GM08714 (cell line): ENCODE results near the gene EHMT1.
"Not testable (repeated sequence)": the region's sequence is repeated elsewhere in the genome, so short reads cannot be mapped to it uniquely, and the experiment has no call there.

Experiments used
- H3K4me3 ChIP-seq: fragments of 200-500 bp; sonication (Bioruptor generic); 2 replicates; pipeline ENCODE4 v1.5.1; 2014; ENCODE audit warnings: mild to moderate bottlenecking, low read length, inconsistent platforms
- ZNF274 ChIP-seq: IDR thresholded peaks from 2 replicates; pipeline ENCODE4 v1.6.1; 2012; ENCODE audit warnings: mild to moderate bottlenecking, low read depth, low read length

EHMT1 gene

DNA sequence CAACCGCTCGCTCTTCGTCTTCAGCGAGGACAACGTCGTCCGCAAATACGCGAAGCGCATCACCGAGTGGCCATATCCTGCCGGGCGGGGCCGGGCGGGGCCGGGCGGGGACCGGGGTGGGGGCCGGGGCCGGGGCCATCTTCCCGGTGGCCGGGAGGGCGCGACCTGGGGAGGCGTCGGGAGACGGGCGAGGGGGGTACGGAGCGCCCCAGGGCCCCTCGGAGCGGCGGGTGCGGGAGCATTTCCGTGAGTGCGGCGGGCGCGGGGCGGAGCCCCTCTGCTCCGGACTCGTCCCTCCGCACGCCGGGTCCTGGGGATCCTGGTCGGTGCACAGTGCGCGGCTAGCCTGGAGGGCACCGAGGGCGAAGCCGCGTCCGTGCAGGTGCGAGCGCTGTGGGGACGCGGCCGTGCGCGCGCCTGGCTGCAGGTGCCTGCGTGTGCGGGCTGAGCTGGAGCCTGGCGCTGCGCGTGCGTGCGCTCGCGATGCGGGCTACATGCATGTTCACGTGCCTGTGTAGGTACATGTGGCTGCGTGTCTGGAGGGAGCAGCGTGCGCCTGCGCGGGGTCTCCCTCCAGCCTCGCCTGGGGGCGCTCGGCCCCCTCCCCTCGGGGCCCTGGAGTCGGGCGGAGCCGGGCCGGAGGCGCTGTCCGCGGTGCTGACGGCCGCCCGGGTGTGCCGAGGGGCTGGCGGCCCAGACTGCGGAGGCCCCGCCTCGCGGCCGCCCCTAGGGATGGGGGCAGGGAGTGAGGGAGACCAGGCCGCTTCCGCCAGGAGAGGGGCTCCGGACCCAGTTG is 259.5 kb downstream of the EHMT1 start:
- no peak overlapping the region; the same call in 1 of the 2 replicates for H3K4me3 ChIP-seq

DNA sequence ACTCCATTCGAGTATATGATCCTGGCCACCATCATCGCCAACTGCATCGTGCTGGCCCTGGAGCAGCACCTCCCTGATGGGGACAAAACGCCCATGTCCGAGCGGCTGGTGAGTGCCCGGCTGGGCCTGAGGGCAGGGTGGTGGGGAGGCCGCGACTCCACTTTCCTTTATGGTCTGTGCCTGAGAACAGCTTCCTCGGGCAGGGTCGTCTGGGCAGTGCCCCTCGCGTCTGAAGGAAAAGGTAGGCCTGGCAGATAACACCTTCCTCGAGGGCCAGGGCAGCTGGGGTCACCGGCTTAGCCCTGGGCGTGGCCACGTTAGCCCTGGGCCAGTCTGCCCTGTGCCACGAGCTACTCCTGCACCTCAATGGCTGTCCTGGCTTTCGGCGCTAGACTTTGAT is 260.2 kb downstream of the EHMT1 start:
- TF ChIP-seq ZNF274 = no peak
- no peak overlapping the region for H3K4me3 ChIP-seq

More for the DNA sequence above, 259.5 kb downstream of the EHMT1 start:
- TF ChIP-seq ZNF274 = no peak

DNA sequence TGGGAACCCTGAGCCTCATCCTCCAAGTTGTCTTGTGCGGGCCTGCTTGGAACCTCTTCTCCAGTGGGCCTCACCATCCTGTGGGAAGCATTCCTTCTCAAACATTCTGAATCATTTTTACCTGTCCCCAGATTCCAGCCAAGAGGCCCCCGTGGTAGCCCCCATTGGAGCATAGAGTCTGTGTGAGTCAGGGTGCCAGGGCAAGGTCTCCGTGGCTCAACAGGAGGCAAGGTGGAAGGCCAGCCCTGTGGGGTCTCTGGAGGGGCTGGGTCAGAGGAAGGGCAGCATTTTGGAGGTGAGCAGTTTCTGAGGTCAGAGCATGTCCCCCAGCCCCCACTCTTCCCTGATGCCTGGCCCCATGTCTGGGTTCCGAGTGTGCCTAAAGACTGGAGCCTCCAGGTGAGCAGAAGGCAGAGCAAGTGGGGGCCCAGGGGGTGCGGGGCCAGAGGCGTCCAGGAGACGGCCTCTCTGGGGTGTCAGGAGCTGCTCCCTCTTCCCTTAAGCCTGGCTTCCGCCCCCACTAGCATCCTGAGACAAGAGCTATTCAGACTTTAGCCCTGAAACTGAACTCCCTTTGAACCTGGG is 260.9 kb downstream of the EHMT1 start:
- TF ChIP-seq ZNF274 = no peak
- no peak overlapping the region for H3K4me3 ChIP-seq

DNA sequence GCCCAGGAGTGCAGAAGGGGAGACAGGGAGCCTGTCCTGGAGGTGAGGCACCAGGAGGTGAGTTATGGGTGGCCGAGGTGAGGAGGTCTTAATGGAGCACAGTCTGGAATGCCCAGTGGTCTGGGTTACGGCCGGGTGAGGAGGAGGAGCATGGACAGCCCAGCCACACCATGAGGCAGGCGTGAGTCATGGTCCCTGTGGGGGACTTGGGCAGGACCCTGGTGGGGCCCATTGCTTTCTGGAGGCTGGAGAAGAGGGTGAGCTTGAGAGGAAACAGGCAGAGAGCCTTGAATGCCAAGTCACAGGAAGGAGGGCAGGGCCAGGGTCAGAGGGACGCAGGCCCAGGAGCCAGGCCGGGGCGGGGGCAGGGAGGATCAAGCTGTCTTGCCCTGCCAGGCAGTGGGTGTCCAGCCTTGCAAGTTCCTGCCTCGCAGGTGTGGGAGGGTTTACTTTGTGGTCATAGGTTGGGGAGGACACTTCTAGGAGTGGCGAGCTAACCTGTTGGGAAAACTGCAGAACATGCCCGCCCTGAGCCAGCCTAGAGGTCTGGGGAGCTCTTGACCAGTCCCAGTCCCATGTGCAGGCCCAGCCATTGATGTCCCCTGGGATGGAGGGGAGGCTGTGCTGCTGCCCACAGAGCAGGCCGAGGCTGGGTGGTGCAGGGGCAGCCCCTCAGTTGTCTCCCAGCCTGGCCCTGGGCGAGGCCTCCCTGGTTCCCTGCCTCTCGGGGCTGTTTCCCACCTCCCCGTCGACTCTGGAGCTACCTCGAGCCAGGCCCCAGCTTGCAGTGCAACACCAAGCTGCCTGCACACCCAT is 261.6 kb downstream of the EHMT1 start:
- no peak for TF ChIP-seq ZNF274
- no peak overlapping the region for H3K4me3 ChIP-seq

DNA sequence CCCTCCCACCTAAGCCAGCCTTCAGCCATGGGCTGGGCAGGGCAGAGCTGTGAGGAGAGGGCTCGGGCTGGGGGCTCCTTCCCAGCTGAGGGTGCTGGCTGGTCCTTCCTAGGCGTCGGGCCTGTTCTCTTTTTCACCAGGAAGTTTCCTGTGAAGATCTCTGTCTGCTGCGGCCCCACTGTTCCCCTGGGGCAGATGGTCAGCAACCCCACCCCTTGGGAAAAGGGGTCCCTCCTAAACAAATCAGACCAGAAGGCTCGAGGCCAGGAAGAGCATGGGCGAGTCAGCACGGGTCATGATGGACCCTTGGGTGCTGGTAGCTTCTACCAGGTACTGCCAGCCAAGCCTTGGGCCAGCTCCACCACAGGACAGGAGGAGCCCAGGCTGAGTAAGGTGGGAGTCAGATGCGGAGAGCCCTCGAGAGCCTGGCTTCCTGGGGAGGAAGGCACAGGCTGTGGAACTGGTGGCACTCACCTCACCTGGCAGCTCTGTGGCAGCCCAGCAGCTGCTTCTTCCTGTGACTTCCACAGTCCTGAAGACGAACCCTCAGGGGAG is 262.2 kb downstream of the EHMT1 start:
- H3K4me3 ChIP-seq = no peak overlapping the region
- TF ChIP-seq ZNF274 = no peak

DNA sequence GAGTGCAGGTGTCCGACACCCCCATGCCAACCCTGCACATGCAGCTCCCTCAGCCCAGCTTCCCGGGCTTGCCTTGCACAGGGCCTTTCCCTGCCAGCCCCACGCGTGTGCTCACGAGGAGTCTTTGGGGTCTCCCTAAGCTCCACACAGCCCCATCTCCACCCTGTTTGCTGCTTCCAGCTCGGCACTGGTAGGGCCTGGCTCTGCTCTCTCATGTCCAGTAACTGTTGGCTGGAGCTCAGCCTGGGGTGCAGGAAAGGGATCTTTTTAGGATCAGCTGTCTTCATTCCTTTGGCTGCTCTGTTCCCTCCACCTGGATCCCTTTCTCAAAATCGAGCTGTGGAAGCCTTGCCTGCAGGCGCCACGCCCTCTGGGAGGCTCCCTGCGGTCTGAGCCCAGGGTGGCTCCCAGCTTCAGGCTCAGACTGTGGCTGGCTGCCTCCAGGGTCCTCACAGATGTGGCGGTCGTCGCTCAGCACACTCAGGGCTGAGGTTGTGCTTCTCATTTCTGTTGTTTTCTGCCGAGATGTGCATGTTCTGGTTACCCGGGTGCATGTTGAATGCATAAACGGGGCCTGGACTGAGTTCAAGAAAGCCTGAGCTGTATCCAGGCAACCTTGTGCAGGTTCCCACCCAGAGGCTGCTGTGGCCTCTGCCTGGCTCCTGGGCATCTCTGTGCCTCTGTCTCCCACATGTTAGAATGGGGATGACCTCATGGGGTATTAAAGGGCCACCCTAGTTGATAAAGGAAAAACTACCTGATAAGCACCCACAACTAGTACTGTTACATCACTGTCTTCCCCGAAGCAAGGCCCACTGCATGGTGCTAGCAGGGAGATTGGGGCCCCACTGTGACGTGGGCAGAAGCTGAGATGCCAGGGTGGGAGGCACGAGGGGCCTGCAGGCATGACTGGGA is 263.0 kb downstream of the EHMT1 start:
- TF ChIP-seq ZNF274 = no peak
- H3K4me3 ChIP-seq = no peak overlapping the region

DNA sequence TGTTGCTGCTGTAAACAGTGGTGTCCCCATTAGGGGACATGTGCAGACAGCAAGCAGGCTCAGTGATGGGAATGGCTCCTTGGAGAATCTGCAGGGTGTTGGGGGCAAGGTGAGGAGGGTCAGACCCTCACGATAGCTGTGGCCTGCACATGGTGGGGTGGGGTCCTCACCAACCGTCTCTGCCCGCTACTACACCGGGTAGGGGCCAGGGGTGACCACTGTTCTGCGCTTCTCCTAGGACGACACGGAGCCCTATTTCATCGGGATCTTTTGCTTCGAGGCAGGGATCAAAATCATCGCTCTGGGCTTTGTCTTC is 263.7 kb downstream of the EHMT1 start:
- TF ChIP-seq ZNF274 = no peak
- H3K4me3 ChIP-seq = no peak overlapping the region

DNA sequence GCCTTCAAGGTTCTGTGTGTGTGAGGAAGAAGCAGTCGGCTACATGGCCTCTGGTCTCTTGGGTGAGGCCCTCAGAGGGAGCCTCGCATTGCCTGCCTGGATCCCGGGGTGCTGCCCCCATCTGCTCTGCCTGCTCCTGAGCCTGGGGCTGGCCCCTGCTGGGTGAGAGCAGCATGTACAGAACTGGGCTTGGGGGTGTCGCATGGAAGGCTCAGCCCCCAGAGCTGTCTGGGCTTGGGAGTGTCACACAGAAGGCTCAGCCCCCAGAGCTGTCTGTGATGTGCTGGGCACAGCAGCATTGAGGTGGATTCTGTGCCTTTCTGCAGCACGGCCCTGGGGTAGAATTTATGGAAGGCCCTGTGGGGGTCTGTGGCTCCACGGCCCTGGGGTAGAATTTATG is 265.2 kb downstream of the EHMT1 start:
- H3K4me3 ChIP-seq = not testable (repeated sequence)

GRCh38 chr9:137884547-137884946 is 265.7 kb downstream of the EHMT1 start:
- H3K4me3 ChIP-seq = not testable (repeated sequence)

DNA sequence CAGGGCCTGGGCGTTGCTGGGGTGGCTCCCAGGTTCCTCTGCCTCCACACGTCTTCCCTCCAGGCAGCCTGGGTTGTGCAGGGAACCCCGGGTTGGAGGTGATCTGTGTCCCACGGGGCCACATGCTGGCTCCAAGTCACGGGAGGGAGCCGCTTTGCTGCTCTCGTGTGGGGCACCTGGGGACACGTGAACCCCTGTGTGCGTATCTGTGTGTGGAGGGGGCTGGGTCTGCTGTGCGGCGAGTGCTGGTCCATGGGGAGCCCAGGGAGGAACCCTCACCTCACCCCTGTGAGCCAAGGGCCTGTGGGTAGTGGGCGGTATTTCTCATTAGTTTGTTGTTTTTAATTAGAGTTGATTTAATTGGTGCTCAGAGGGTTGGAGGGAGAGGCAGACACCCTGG is 266.3 kb downstream of the EHMT1 start:
- not testable (repeated sequence) for H3K4me3 ChIP-seq
